Nephron (organoid): ENCODE measurements around the gene IFNA4.
"Not testable (repeated sequence)": the region's sequence is repeated elsewhere in the genome, so short reads cannot be mapped to it uniquely, and the experiment has no call there.

Experiments used
- H3K27ac Mint-ChIP-seq, 3 experiments: 2 replicates each; pipeline ENCODE4 v1.8.0; 2020; ENCODE audit warnings: mixed read lengths in 3 of 3, mild to moderate bottlenecking in 2 of 3, moderate library complexity in 1 of 3
- H3K27me3 Mint-ChIP-seq: 2 replicates; pipeline ENCODE4 v1.8.0; 2021; ENCODE audit warnings: low read depth, mild to moderate bottlenecking, moderate library complexity, mixed read lengths
- H3K36me3 Mint-ChIP-seq: 2 replicates; pipeline ENCODE4 v1.8.0; 2020; ENCODE audit warnings: low read depth, mixed read lengths
- H3K4me1 Mint-ChIP-seq: 2 replicates; pipeline ENCODE4 v1.8.0; 2020; ENCODE audit warnings: mixed read lengths
- H3K4me3 Mint-ChIP-seq, 3 experiments: 2 replicates each; pipeline ENCODE4 v1.8.0; 2020; ENCODE audit warnings: mild to moderate bottlenecking in 3 of 3, mixed read lengths in 3 of 3, moderate library complexity in 2 of 3
- H3K9me3 Mint-ChIP-seq: 2 replicates; pipeline ENCODE4 v1.8.0; 2020; ENCODE audit warnings: mixed read lengths
- CTCF ChIP-seq, 3 experiments: fragments of 200-600 bp; sonication (generic); IDR thresholded peaks; one replicate each; pipeline ENCODE4 v1.5.0; 2021; ENCODE audit warnings: antibody characterized with exemption in 3 of 3; ENCODE audit not compliant: unreplicated experiment in 3 of 3

IFNA4 gene

DNA sequence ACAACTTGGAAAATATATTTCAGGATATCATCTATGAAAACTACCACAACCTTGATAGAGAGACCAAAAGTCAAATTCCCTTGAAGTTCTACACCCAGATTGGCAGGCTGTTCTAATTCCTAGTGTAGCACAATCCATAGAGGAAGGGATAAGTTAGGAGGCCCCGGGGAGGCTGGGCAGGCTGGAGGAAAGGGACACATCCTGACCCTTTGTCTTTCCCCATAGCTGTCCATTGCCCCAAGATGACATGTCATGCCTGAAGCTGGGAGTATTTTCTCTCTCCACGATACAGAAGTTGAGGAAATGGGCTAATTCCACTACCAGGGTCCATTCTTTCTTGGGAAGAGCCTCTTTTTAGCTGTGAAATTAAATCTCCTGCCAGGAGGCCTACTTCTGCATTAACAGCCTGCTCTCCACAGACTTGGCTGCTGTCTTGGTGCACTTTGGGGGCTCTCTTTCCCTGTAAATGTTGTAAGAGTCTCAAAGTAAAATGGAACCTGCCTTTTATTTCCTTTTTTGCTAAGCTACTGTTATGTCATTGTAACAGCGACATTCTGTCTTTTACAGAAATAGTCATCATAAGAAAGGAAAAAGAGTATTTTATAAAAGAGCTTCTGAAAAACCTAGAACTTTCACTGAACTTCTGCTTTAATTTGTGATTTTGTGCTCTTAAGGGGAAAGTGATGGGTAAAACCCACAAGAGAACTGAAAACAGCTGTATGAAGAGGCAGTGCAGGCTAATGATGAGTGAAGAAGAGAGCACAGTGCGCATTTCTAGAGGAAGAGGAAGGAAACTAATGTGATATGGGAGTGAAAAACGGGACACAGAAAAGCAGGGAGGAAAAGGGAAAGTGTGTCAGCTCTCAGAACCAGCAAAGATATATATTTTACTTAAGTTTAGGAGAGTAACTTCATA lies 26.3 kb upstream of the IFNA4 start:
- not testable (repeated sequence) for H3K36me3 Mint-ChIP-seq, H3K9me3 Mint-ChIP-seq, H3K4me1 Mint-ChIP-seq, H3K4me3 Mint-ChIP-seq, H3K27ac Mint-ChIP-seq, H3K27me3 Mint-ChIP-seq
- peak in 2 of 3 experiments; percentile 9 to 14 for TF ChIP-seq CTCF (IDR thresholded peaks at IDR 0.05; ENCODE audit: unreplicated experiment in 3 of 3)

DNA sequence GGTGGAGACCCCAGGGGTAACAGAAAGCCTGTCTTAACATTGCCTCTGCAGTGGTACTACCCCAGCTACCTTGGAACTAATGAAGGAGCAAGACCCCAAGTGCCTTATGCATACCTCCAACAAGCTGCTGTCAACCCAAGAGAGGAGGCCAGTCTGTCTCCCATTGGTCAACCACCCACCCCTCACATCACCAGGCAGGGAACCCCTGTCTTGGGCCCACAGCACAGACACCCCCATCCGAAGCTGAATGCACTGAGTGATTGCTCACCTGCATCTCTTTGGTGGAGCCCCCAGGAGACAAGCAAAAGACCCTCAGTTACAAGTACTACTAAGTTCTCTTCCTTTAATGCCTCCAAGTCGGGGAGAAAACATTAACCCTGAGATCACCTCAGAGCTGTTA lies 24.8 kb upstream of the IFNA4 start:
- not testable (repeated sequence) for H3K4me1 Mint-ChIP-seq, H3K4me3 Mint-ChIP-seq, H3K36me3 Mint-ChIP-seq, H3K27ac Mint-ChIP-seq, H3K9me3 Mint-ChIP-seq, H3K27me3 Mint-ChIP-seq

DNA sequence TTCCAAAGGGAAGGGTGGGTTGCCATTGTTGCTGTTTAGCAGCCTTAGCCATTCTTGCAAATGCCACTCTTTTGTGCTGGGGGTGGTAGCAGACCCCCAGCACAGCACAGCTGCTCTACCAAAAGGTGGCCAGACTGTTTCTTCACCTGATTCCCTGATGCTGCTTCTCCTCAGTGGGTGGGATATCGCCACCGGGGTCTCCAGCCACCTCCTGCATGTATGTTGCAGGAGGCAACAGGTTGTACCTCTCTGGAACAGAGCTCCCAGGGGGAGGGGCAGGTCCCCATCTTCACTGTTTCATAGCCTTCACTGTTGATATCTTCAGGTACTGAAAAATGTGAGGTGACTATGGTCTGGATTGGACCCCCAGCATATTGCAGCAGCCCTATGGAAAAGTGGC lies 23.4 kb upstream of the IFNA4 start:
- not testable (repeated sequence) for H3K27ac Mint-ChIP-seq, H3K9me3 Mint-ChIP-seq, H3K36me3 Mint-ChIP-seq, H3K4me1 Mint-ChIP-seq, H3K4me3 Mint-ChIP-seq, H3K27me3 Mint-ChIP-seq

GRCh38 chr9:21210311-21210710 lies 22.9 kb upstream of the IFNA4 start:
- Mint-ChIP-seq H3K4me3 (no peak overlapping the region), H3K36me3 (no peaks in the 10 kb centered on the region)

GRCh38 chr9:21207043-21207442 lies 19.7 kb upstream of the IFNA4 start, which contains the start of gene IFNA10:
Gene IFNA10 (minus strand): TSS chr9:21207143. CDS start chr9:21207097, 46 bp downstream.
- H3K27ac Mint-ChIP-seq, H3K9me3 Mint-ChIP-seq, H3K36me3 Mint-ChIP-seq, H3K27me3 Mint-ChIP-seq, H3K4me3 Mint-ChIP-seq, H3K4me1 Mint-ChIP-seq: not testable (repeated sequence)

More at GRCh38 chr9:21210311-21210710, 22.9 kb upstream of the IFNA4 start:
- TF ChIP-seq CTCF (IDR thresholded peaks at IDR 0.05; ENCODE audit: unreplicated experiment in 3 of 3) = no peak
- no peak overlapping the region for H3K27ac Mint-ChIP-seq
- H3K4me1 Mint-ChIP-seq = no peaks in the 10 kb centered on the region
- no peaks in the 10 kb centered on the region for H3K27me3 Mint-ChIP-seq
- no peaks in the 10 kb centered on the region for H3K9me3 Mint-ChIP-seq

DNA sequence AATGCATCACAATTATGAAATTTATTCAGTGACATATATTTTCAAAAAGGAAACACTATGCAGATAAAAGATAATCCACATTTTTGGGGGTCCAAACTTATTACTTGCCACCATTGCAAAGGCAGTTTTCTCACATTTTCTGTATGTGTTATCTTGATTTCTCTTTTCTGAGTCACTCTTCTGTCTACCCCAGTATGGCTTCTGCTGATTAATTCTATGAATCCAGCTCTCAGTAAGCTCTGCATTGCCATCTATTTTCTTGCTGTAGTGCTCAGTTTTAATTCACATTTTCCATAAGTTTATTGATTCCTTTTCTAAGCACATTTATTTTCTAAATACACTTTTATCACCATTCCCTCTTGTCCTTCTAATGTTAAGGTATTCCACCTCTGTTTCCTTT lies 17.8 kb upstream of the IFNA4 start:
- no peak for TF ChIP-seq CTCF (IDR thresholded peaks at IDR 0.05; ENCODE audit: unreplicated experiment in 3 of 3)
- Mint-ChIP-seq H3K9me3 (no peaks in the 10 kb centered on the region), H3K27me3 (no peaks in the 10 kb centered on the region), H3K36me3 (no peaks in the 10 kb centered on the region), H3K4me1 (no peaks in the 10 kb centered on the region), H3K4me3 (no peak overlapping the region), H3K27ac (no peak overlapping the region)

DNA sequence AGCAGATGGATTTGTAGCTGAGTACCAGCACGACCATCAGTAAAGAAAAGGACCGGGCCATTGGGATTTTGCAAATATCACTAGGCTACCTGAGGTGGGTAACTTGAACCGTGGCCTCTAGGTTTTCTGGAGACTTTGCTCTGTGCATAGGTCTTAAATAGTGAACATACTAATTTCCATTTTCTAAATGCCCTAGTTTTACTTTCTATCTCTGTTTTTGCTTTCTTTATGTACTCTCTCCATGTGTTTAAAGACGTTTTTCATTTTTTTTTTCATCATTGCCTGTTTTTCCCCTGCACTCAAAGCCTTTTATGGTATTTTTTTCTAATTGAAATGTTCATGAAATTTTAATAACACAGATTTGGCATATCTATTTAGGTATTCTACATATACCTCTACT lies 14.7 kb upstream of the IFNA4 start, which contains the start of gene IFNA7:
TSS of gene IFNA7 (minus strand) at position 101 of the 400 bp plus-strand sequence. CDS start at position 61, 40 bp downstream.
- H3K4me3 Mint-ChIP-seq, H3K27me3 Mint-ChIP-seq, H3K36me3 Mint-ChIP-seq, H3K9me3 Mint-ChIP-seq, H3K4me1 Mint-ChIP-seq, H3K27ac Mint-ChIP-seq: not testable (repeated sequence)
